ENCODE results near the gene WDFY3. TPM values are rescaled to one million over a fixed set of nuclear protein-coding genes. Genes with fewer than 3 reads are reported as not detected.

WDFY3 gene
- total RNA-seq, 1 donor from 2014 or later = 267 TPM

DNA sequence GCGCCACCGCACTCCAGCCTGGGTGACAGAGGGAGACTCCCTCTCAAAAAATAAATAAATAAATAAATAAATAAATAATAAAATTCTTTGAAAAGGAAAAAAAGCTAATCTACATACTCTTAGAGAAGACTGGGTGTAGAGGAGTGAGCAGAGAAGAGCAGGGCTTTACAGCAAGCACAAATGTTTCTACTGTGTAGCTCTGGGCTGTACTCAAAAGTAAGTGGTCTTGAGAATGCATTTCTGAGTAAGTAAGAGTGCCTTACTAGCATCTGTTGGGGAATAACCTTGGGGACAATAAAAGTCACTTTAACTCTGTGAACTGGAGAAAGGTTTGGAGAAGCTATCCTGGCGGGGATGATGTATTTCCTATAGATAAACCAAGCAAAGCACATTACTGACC is 185.8 kb downstream of the WDFY3 start:
- peaks cover 2% of the 10 kb centered on the region for H3K4me1 Mint-ChIP-seq (ENCODE audit: low read depth, unreplicated experiment)
- no peak overlapping the region for H3K4me3 Mint-ChIP-seq (ENCODE audit: unreplicated experiment)

DNA sequence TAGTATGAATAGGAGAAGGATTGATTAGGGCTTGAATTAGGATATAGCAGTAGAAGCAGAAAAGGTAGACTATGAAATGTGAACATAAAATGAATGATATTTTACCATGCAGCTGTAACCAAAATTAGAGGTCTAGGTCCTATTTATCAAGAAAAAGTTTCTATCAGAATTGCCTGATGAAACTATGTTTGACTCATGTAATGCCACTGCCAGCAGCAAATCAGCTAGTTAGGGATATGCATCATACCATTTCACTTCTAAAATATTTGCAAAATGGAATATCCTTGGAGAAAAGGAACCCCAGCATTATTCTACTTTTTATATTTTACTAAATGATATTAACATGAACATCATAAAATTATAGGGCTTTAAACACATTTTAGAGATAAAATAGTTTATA is 188.4 kb downstream of the WDFY3 start:
- H3K27me3 Mint-ChIP-seq (ENCODE audit: unreplicated experiment) = peaks cover 4% of the 10 kb centered on the region
- peaks cover 6% of the 10 kb centered on the region for H3K4me1 Mint-ChIP-seq (ENCODE audit: low read depth, unreplicated experiment)
- H3K4me3 Mint-ChIP-seq (ENCODE audit: unreplicated experiment) = no peak overlapping the region

More for the DNA sequence above, 185.8 kb downstream of the WDFY3 start:
- Mint-ChIP-seq H3K27ac (ENCODE audit: unreplicated experiment) (no peak overlapping the region), H3K9me3 (ENCODE audit: unreplicated experiment) (peaks cover 3% of the 10 kb centered on the region), H3K27me3 (ENCODE audit: unreplicated experiment) (peaks cover 4% of the 10 kb centered on the region), H3K36me3 (ENCODE audit: unreplicated experiment) (peaks cover 7% of the 10 kb centered on the region)
- TF ChIP-seq CTCF (IDR thresholded peaks at IDR 0.05; ENCODE audit: partially characterized antibody, unreplicated experiment) = no peak
- DNase-seq = no peak

DNA sequence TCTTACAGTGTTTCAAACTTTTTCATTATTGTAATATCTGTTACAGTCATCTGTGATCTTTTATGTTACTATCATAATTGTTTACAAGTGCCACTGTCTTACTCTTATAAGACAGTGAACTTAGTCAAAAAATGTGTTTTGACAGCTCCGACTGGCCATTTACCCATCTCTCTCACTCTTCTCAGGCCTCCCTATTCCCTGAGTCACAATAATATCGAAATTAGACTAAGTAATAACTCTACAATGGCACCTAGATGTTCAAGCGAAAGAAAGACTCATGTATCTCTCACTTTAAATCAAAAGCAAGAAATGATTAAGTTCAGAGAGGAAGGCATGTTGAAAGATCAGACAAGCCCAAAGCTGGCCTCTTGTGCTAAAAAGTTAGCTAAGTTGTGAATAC is 199.3 kb downstream of the WDFY3 start:
- TF ChIP-seq CTCF (IDR thresholded peaks at IDR 0.05; ENCODE audit: partially characterized antibody, unreplicated experiment) = no peak
- peaks cover 5% of the 10 kb centered on the region for H3K27me3 Mint-ChIP-seq (ENCODE audit: unreplicated experiment)
- H3K36me3 Mint-ChIP-seq (ENCODE audit: unreplicated experiment) = peaks cover 13% of the 10 kb centered on the region
- DNase-seq = no peak
- H3K9me3 Mint-ChIP-seq (ENCODE audit: unreplicated experiment) = peaks cover 9% of the 10 kb centered on the region
- H3K4me3 Mint-ChIP-seq (ENCODE audit: unreplicated experiment) = no peak overlapping the region
- peak overlapping the region; percentile 5 for H3K27ac Mint-ChIP-seq (ENCODE audit: unreplicated experiment)
- no peaks in the 10 kb centered on the region for H3K4me1 Mint-ChIP-seq (ENCODE audit: low read depth, unreplicated experiment)

More for the DNA sequence above, 188.4 kb downstream of the WDFY3 start:
- Mint-ChIP-seq H3K36me3 (ENCODE audit: unreplicated experiment) (peaks cover 7% of the 10 kb centered on the region), H3K9me3 (ENCODE audit: unreplicated experiment) (peaks cover 5% of the 10 kb centered on the region), H3K27ac (ENCODE audit: unreplicated experiment) (no peak overlapping the region)
- DNase-seq = no peak
- no peak for TF ChIP-seq CTCF (IDR thresholded peaks at IDR 0.05; ENCODE audit: partially characterized antibody, unreplicated experiment)

DNA sequence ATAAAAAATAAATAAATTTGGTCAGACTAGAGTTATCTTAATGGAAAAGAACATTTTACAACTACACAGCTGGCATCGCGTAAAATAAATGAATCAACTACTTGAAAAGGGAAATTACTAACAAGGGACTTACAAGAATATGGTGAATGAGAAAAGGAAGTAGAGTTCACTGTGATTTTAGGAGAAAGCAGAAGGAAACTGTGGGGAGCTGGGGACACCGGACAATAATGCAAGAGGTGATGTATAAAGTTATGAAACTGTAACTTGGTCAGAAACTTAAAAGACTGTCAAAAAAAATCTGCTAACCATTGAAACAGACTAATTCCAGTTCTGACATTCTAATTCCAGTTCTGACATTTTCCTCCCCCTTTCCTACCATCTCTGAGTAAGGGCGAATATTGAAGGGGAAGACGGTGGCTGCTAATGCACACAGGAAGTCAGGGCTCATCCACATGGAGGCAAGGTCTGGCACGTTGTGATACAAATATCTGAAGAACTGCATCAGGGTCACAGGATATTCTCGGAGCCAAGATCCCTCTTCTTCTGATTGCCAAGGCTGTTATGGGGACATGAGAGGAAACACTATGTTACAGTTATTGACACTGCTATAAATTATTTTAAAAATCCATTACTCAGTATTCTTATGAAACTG is 213.0 kb downstream of the WDFY3 start:
- H3K4me3 Mint-ChIP-seq (ENCODE audit: unreplicated experiment) = no peak overlapping the region
- peak overlapping the region; percentile 34 for H3K27ac Mint-ChIP-seq (ENCODE audit: unreplicated experiment)
- no peaks in the 10 kb centered on the region for H3K36me3 Mint-ChIP-seq (ENCODE audit: unreplicated experiment)

More for the DNA sequence above, 213.0 kb downstream of the WDFY3 start:
- DNase-seq = no peak
- Mint-ChIP-seq H3K27me3 (ENCODE audit: unreplicated experiment) (peaks cover 2% of the 10 kb centered on the region), H3K9me3 (ENCODE audit: unreplicated experiment) (peaks cover 10% of the 10 kb centered on the region), H3K4me1 (ENCODE audit: low read depth, unreplicated experiment) (peaks cover 19% of the 10 kb centered on the region)
- no peak for TF ChIP-seq CTCF (IDR thresholded peaks at IDR 0.05; ENCODE audit: partially characterized antibody, unreplicated experiment)

Data from glutamatergic neuron (in vitro differentiated cells).